GM19099 (cell line): ENCODE data around the gene GTPBP10.

Source experiments
- POLR2A ChIP-seq: IDR thresholded peaks from 3 replicates; pipeline ENCODE4 v1.6.1; 2011; ENCODE audit warnings: low read depth; ENCODE audit not compliant: insufficient read length; ENCODE audit errors: extremely low read depth

Gene GTPBP10

DNA sequence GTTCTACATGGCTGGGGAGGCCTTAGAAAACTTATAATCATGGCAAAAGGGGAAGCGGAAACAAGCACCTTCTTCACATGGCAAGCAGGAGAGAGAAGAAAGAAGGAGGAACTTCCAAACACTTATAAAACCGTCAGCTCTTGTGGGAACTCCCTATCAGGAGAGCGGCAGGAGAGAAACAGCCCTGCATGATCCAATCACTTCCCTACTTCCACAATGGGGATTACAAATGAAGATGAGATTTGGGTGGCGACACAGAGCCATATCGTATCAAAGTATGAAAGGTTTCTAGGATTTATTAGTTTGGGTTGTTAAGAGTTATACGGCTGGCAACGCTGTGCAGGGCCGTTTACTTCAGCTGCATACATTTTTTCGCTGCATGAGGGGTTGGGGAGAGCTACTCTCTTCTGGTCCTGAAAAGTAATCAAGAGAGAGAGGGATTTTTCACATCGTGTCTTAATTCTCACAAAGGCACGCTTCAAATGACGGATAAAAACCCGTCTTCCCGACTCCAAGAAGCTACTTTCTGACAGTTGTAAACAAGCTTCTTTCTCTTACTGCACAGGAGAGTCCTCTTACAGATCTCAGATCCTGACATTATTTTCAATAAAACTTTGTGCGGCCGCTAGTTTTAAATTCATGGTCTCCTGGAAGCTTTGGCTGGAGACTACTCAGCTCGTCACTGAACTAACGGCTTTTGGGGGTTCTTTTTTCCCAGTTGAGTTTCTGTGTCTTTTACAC, 751 bp upstream of the GTPBP10 start:
- no peak for TF ChIP-seq POLR2A

DNA sequence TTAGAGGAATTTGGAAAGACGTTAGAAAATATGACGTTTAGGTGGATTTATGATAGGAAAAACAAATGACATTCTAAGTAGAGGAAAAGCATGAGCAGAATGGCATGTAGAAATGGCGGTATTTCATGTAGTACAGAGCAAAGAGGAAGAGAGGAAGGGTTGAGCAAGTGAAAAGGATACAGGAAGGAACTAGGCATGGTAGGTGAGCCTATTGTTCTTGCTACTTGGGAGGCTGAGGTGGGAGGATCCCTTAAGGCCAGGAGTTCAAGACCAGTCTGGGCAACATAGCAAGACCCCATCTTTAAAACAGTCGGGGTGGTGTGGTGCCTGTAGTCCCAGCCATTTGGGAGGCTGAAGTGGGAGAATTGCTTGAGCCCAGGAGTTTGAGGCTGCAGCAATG, 1.2 kb downstream of the GTPBP10 start:
- no peak for TF ChIP-seq POLR2A

DNA sequence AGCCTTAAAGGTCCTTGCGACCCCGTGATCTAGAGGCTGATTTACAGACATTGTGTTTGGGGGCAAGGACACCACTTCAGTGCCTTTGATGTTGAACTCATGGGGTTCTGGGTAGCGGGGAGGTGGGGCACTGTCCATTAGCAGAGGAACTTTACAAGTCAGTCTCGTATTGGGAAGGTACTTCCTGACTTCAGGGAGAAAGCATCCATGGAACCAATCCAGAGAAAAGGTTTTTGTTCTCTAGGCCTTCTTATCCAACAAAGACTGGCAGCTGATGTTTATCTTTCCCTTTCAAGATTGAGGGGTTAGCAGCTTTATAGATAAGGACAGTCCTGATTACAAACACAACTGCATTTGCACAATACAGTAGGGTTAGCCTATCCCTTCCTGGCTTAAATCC, 2.8 kb downstream of the GTPBP10 start:
- TF ChIP-seq POLR2A = no peak

DNA sequence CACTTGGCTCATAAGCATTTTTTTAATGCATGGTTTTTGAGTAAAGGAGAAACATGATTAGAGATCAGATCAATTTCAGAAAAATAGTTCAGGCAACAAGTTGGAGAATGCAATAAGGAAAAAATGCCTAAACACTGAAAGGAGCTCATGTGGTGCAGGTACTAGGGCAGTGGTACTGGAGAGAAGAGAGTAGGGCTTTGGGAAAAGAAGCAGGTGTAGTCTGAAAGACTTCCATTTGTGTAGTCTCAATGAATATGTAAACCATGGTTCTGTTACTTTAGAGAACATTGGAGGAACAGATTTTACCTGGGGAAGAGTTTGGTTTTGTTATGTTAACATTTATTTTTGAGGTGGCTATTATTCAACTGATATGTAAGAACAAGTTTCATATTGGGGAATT, 5.5 kb downstream of the GTPBP10 start:
- no peak for TF ChIP-seq POLR2A

DNA sequence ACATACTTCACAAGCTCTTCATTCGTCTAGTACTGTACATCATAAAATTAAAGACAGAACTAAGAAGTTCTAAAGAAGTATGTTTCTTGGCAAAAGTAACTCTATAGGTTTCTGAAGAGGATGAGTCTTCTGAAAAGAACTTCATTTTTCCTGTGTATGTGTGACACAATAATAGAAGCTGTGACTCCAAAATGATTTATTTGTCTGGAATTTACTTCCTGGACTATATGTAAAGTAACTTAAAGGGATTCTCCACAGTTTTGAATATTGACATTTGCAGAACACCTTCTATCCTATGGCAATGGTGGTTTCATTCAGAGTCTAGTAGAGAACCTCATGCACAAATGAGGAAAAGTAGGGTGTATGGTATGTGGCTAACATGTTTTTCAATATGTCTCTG, 36.9 kb downstream of the GTPBP10 start:
- TF ChIP-seq POLR2A = no peak

DNA sequence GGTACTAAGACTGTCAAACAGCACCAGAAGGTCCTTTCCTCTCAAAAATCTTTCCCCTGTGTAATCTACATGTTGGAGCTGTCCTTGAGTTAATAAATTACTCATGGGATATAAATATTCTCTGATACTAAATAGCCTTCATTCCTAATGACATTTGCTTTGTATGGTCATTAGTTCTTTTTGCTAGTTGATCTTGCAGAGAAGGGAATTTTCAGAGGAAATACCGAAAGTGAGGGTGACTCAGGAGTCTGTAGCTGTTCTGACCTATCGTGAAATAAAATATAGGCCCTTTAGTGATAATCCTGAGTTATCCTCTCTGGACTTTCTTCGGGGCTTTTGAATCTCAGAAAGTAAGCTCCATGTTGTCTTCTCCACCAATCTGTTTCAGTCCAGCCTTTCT, 37.3 kb downstream of the GTPBP10 start:
- TF ChIP-seq POLR2A = no peak

DNA sequence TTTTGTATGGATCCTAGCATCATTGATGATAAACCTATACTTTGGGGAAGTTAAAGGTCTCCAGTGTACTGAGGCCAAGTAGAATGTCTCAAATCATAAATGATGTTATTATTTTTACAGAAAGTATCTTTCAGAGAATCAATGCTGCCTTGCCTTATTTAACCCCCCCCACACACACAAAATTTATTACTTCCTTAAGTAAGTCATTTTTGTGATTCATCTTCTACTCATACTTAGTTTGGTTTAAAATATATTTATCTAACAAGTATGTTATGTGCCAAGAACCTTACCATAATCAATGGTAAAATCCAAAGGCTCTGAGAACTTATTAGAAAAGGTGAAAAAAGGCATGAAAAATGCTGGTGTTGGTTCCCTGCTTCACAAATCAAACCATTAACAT, 37.9 kb downstream of the GTPBP10 start:
- no peak for TF ChIP-seq POLR2A

DNA sequence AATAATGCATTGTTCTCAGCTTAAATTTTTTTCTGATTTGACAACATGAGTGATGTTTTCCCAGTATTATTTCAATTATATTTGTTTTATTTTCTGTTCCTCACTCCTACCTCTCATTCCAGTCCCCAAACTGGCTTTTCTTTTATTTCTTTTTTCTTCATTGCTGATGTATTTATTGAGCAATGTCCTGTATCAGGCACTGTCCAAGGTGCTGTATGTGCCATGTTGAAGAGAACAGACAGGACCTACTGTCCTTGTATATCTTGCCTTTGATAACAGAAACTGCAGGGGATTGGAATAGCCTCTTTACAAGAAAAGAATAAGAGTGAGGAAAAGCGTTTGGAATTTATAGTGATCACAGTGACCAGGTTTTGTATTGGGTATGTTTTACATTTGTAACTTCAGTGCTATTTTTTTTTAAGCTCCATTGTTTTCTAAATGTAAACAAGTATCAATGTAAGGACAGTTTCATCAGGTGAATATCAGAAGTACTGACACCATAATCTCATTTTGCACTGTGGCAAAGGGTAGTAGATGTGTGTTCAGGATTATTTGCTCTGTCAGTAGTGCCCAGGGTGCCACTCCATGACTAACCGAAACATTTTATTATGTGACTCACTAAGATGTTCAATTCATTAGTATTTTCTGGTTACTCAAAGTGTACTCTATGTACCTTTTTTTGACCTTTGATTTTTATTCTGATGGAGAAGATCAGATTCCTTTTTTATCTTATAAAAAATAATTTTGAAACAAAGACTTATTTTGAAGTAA, 41.1 kb downstream of the GTPBP10 start:
- no peak for TF ChIP-seq POLR2A

DNA sequence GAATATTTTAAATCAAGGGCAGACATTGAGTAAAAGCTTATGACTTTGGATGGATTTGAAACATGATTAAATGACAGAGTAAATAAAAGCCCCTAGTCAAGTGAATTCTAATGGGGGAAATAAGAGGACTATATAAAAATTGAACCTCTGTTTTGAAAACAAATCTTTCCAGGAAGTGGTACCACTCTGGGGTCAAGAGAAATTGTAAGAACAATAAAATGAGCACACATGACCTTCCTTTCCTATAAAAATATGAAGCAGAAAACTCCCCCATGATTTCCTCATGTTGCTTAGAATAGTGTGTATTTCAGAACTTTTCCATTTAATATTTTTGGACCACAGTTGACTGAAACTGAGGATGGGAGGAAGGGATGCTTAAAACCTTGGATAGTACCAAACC, 44.4 kb downstream of the GTPBP10 start:
- no peak for TF ChIP-seq POLR2A

DNA sequence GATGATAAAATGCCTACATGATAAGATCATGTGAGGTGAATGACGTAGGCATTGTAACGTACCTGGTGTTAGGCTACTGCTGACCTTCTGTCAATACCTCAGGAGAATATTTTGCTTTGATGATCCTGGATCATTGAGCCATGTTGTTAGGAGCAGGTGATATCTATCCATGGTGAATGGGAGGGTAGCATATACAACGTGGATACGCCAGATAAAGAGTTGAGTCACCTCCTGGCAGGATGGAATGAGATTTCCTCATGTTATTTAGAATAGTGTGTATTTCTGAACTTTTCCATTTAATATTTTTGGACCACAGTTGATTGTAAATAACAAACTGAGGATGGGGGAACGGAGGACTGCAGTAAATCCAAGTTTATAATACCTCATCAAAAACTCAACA, 45.0 kb downstream of the GTPBP10 start:
- TF ChIP-seq POLR2A = no peak

DNA sequence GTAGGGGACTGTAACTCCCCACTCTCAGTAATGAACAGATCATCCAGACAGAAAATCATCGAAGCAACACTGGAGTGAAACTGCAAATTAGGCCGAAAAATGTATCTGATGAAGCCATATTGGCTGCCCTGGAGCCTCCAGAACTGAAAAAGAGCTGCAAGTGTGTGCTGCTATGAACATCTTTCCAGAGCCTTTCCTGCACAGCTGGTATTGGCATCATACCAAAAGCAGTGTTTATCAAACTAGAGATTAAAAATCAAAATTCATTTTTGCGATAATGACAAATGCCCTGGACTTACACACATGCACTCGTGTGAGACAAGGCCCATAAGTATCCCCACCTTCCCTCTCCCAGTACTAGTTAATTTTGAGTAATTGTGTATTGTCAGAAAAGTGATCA, 49.9 kb downstream of the GTPBP10 start:
- no peak for TF ChIP-seq POLR2A

DNA sequence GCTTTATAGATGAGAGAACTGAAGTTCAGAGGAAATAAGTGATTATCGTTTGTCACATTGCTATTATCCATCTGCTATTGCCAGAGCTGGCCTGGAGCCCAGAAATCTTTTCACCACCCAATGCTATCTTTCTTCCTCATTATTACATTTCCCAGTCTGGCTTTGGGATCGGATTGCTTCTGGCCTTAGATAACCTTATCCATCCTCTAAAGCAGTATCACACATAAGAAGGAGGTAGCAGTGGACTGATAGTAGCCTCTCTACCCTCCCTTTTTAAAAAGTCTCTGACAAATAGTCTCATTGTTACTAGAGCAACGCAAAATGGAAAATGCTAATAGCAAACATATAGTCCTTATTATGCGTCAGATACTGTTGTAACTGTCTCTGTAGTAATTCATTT, 55.5 kb downstream of the GTPBP10 start:
- TF ChIP-seq POLR2A = no peak

DNA sequence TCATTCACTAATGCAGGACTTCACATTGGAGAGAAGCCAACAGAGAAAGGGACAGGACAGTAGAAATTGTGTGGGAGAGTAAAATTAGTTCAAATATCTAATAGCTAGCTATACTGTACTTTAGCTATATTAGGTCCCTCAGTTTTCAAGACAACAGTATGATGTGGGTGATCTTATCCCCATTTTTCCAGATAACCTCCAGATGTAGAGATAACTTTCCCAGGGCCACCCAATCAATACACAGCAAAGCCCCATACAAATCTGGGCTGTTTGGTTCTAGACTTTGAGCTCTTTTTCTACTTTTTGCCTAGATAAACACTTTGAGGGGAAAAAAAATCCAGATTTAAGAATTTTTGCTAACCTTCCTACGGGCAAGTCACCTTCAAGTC, 56.3 kb downstream of the GTPBP10 start:
- TF ChIP-seq POLR2A = no peak

DNA sequence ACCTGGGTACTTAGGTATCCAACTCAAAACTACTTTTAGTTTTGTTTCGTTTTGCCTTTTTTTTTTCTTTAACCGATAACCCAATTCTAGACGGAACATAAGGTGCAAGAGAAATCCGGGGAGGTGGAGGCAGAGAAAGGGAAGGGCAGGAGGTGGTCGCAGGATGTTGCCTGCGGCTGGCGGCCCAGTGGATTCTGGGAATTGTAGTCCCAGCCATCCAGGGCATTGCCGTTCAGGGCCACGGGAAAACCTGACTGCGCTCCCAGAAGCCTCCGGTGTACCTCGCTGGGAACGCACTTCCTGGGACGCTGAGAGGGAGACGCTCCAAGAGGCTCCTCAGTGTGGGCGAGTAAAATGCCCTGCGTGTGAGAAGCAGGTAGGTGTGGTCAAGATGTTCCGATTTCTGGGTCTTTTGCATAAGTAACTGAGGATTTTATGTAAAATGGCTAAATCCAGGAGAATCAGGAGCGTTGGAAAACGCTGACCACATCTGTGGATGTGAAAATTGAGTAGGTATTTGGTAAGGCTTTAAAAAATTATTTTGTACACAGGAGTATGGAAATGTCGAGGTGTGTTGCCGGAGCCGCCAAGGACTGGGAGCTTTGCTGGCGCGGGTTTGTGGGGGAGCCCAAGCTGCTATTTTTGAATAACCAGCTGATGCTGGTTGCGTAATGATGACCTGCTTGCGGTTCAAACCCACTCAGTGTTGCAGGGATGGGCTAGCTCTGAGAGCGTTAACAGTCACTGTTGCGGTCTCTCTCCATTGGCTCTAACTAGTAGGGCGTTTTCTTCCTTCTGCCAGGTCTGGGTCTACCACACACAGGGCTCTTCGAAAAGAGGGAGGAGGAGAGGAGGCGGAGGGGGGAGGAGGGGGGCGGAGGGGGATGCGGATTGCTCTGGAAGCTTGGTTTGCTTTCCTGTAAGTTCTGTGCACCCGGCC, 56.9 kb downstream of the GTPBP10 start, which contains the start of gene CLDN12:
TSS of gene CLDN12 (plus strand) at position 288 of the 940 bp plus-strand sequence. CDS start 9,216 bp downstream, outside the sequence.
- peak; percentile 53 for TF ChIP-seq POLR2A

DNA sequence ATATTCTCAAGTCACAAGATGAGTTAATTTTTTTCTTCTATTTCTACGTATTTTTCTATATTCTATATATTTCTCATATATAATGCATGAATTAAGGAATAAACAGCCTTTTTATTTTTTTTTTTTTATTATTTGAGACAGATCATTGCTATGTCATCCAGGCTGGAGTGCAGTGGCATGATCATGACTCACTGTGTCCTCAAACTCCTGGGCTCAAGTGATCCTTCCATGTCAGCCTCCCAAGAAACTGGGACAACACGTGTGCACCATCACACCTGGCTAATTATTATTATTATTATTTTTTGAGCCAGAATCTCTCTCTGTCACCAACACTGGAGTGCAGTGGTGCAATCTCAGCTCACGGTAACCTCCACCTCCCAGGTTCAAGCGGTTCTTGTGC, 58.3 kb downstream of the GTPBP10 start:
- TF ChIP-seq POLR2A = no peak

DNA sequence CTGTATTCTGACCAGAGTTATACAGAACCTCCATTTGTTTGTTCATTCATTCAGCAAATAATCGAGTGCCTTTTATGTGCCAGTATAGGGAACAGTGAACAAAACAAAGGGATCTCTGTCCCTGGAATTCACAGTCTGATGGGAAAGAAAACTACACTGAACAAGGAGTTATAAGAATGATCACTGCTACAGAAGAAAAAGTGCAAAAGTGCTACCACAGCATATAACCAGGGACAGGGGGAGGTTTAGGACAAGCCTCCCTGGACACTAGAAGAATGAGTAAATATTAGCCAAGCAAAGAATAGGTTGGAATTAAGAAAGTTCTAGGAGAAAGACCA, 60.9 kb downstream of the GTPBP10 start:
- TF ChIP-seq POLR2A = no peak

DNA sequence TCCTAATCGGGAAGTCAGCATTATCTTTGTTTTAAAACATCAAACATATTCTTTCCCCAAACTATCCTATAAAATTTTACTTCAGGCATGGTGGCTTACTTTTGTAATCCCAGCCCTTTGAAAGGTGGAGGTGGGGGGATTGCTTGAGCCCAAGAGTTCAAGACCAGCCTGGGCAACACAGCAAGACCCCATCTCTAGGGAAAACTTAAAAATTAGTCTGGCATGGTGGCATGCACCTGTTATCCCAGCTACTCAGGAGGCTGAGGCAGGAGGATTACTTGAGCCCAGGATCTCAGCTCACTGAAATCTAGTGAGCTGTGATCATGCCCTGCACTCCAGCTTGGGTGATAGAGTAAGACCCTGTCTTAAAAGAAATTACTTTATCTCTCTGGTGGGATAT, 61.6 kb downstream of the GTPBP10 start:
- no peak for TF ChIP-seq POLR2A
